ENCODE data around the gene RALGDS. TPM values are rescaled to one million over a fixed set of nuclear protein-coding genes. Genes with fewer than 3 reads are reported as not detected.

The RALGDS gene
- total RNA-seq, 1 experiment from 2014 or later = 24.4 TPM

DNA sequence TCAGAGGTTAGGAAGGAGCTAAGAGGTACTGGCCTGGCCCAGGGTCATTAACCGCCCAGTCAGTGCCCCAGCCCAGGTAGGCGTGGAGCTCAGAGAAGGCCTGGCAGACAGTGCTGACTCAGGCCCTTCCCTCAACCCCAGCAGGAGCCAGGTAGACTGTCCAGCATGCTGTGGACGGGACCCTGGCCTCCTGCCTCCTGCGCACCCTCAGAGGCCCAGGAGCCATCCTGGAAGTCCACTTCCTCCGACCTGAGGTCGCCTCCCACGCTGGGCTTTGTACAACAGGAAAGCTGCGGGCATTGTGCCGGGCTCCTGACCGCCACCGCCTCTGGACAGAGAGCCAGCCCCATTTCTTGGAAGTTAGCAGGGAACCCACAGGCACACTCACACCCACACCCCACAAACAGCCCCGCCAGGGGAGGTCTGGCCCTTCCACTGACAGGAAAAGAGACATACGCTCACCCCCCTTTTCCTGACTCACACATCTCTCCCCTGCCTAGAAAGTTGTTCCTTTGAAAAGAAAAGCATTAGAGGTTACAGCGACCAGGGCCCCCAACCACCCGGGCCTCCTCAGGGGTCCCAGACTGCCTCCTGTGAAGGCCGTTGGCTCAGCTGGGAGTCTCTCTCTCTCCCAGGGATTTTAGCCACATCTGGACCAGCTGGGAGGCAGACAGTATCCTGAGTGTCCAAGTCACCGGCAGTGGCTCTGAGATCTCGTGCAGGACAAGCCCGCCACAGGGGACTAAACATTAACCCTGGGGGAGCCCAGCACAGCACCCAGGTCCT lies 7.7 kb downstream of the RALGDS start:
- Histone ChIP-seq H3K36me3 (replicated peaks; ENCODE audit: control insufficient read depth, insufficient read depth, low read length) (no peaks in the 10 kb centered on the region; the same call in 1 of the 2 replicates), H3K4me3 (ENCODE audit: insufficient read depth, low read depth, low read length) (no peak overlapping the region), H3K27me3 (ENCODE audit: control insufficient read depth, insufficient read depth, low read length) (no peaks in the 10 kb centered on the region)
- no peak for DNase-seq

DNA sequence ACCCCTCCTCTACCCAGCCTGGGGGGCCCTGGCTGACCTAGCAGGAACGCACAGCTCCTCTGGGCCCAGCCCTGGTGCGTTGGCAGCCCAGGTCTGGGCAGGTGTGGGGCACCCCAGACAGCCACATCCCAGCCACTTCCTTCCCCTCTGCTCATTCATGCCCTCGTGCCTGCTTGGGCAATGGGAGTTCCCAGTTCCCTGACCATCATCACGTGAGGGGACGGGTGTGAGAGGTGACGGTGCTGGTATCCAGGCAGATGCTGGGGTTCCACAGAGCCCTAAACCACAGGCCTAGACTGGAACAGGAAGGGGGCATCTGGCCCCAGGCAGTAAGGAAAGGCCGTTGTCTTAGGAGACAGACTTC lies 8.4 kb downstream of the RALGDS start:
- no peaks in the 10 kb centered on the region; the same call in none of the 2 replicates for H3K36me3 ChIP-seq (replicated peaks; ENCODE audit: control insufficient read depth, insufficient read depth, low read length)
- H3K4me3 ChIP-seq (ENCODE audit: insufficient read depth, low read depth, low read length) = no peak overlapping the region
- DNase-seq = no peak
- no peaks in the 10 kb centered on the region for H3K27me3 ChIP-seq (ENCODE audit: control insufficient read depth, insufficient read depth, low read length)

DNA sequence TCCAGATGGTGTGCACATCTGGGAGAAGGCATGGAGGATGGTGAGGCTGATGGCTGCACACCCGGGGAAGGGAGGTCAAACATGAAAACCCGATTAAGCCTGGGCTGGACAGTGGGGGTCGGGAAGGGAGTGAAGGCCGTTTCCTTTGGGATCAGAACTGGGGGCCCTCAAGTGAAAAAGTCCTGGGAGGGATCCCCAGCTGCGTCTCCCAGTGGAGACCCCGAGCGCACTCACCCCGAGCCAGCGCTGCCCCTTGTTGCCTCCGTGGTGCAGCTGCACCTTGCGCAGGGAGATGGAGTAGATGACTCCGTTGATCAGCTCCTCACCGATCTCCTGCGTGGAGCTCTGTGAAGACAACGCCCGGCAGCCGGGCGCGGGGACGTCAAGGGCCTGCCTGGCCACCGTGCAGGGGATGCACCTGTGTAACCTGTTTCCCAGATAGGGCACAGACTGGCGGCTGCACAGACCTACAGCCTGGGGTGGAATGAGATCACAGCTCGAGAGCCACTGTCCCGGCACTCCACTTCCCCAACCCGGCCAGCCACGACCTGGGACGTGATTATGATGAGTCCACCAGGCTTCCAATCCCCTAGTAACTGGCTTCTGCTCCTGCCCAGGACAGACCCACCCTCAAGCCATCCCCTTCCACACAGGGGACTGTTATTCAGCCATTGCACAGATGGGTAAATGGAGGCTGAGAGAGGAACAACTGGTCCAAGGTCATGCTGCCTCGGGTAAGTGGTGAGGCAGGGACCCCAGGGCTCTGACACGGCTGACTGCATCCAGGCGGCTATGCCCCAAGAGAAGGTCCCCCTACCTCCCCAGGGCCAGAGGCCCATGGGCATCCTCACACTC lies 9.0 kb downstream of the RALGDS start:
- Histone ChIP-seq H3K36me3 (replicated peaks; ENCODE audit: control insufficient read depth, insufficient read depth, low read length) (peaks cover 1% of the 10 kb centered on the region), H3K4me3 (ENCODE audit: insufficient read depth, low read depth, low read length) (no peak overlapping the region), H3K27me3 (ENCODE audit: control insufficient read depth, insufficient read depth, low read length) (no peaks in the 10 kb centered on the region)
- no peak for DNase-seq

DNA sequence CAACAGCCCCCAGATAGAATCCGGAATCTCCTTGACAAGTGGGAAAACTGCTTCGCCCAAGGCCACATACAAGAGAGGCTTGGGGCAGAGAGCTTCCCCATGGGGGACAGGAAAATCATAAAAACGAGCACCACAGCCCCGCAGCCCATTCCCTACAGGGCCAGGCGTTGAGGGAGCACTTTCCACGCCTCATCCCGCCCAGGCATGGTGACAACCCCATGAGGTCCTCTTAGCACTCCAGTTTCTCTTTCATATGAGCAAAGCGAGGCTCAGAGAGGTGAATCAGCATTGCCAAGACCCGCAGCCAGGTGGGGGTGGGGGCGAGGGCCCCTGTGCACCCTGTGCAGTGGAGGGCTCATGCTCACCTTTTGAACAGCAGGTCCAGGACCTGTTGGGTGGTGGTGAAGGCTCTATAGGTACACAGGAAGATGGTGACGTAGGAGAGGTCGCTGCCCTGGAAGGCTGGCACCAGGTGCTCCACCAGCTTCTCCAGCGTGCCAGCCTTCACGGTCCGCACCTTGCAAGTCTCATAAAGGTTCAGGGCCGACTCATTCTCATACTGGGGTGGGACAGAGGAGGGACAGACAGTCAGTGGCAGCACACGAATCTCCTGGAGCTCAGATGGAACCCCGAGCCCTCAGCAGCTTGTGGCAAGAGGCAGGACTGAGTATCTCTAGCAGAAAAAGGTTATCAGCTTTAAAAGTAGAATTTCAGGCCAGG lies 10.9 kb downstream of the RALGDS start:
- Histone ChIP-seq H3K27me3 (ENCODE audit: control insufficient read depth, insufficient read depth, low read length) (no peaks in the 10 kb centered on the region), H3K4me3 (ENCODE audit: insufficient read depth, low read depth, low read length) (no peak overlapping the region), H3K36me3 (replicated peaks; ENCODE audit: control insufficient read depth, insufficient read depth, low read length) (peaks cover 1% of the 10 kb centered on the region)
- DNase-seq = peak; percentile 46

DNA sequence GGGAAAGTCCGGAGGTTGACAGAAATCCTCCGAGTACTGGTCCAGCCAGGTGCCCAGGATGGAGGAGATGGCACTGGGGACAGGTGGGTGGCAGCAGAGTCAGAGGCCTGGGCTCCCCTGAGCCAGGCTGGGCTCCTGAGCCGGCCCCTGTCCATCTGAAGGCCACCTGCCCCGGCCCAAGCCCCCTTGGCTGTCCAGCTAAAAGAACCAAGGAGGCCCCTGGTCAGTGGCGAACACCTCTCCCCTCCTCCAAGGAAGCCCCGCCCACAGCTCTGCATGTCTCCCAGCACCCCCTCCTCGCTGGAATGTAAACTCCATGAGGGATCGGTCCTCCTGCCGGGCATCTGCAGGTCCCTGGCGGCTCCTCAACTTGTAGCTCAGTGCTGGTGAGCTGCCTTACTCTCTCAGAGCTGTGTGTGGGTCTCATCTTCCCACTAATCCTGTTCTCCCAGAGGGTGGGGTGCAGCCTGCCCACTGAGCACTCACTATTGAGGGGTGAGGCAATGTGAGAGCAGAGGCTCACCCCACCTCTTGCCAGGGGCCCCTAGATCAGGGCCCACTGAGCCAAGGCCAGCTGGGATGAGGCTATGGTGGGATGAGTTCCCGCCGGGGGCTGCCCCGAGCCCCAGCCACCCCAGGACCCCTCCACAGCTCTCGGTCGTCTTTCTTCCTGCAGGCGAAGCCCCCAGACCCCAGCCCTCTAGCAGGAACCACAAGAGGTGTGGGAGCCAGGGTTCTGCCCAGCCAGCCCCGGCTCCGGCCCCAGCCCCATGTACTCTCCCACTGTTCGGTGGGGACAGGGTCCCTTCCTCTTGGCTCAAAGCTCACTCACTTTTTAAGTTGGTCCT lies 12.0 kb downstream of the RALGDS start:
- H3K27me3 ChIP-seq (ENCODE audit: control insufficient read depth, insufficient read depth, low read length) = no peaks in the 10 kb centered on the region
- no peak overlapping the region for H3K4me3 ChIP-seq (ENCODE audit: insufficient read depth, low read depth, low read length)
- DNase-seq = peak; percentile 83
- H3K36me3 ChIP-seq (replicated peaks; ENCODE audit: control insufficient read depth, insufficient read depth, low read length) = peaks cover 1% of the 10 kb centered on the region

DNA sequence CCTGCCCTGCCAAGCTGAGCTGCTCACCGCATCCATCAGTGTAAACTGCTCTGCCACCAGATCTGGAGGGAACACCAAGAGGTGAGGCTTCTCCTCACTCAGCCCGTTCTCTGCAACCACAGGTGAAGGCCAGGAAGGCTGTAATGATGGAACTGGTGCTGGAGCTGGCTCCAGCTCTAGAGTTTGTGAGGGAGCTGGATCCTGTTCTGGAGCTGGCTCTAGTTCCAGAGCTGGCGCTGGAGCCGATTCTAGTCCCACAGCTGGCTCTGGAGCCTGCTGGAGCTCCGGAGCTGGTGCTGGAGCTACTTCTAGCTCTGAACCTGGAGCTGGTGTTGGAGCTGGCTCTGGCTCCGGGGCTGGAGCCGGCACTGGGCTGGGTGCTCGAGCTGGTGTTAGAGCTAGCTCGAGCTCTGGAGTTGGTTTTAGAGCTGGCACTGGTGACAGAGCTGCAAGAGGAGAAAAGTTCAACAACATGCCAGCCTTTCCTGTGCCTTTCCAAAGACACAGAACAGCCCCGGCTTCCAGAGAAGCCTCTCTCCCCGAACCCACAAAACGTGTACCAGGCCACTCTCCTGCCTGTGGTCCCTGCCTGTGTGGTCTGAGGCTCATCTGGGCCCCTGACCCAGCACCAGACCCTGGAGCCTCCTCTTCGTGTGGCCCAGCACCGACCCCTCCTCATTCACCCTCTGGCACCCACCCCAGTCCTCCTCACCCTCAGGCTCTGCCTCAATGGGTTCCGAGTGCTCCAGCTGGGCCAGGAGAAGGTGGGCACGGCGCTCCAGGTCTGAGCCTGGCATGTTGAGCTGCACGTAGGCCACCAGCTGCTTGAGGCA lies 12.9 kb downstream of the RALGDS start:
- Histone ChIP-seq H3K27me3 (ENCODE audit: control insufficient read depth, insufficient read depth, low read length) (no peaks in the 10 kb centered on the region), H3K4me3 (ENCODE audit: insufficient read depth, low read depth, low read length) (no peak overlapping the region), H3K36me3 (replicated peaks; ENCODE audit: control insufficient read depth, insufficient read depth, low read length) (peaks cover 1% of the 10 kb centered on the region)
- peak; percentile 46 for DNase-seq

DNA sequence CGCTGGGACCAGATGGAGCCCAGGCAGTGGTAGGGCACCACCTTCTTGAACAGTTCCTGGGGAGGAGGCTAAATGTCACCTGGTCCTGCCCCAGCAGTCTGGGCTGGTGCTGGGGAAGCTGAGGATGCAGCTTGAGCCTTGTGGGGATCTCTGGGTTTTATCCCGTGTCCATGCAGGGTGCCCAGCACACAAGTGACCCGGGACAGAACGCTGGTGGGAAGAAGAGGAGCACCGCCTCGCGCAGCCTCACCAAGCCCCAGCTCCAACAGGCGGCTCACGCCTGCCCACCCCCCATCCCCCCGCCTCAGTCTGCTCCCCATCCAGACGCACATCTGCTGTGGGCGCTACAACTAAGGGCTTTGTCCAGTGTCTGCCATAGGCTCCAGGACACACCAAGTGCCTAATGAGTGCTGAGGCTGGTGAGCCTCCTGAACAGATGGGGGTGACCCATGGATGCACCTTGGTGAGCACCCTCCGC lies 13.8 kb downstream of the RALGDS start:
- peak; percentile 36 for DNase-seq
- H3K27me3 ChIP-seq (ENCODE audit: control insufficient read depth, insufficient read depth, low read length) = no peaks in the 10 kb centered on the region
- H3K4me3 ChIP-seq (ENCODE audit: insufficient read depth, low read depth, low read length) = no peak overlapping the region
- H3K36me3 ChIP-seq (replicated peaks; ENCODE audit: control insufficient read depth, insufficient read depth, low read length) = peaks cover 3% of the 10 kb centered on the region

DNA sequence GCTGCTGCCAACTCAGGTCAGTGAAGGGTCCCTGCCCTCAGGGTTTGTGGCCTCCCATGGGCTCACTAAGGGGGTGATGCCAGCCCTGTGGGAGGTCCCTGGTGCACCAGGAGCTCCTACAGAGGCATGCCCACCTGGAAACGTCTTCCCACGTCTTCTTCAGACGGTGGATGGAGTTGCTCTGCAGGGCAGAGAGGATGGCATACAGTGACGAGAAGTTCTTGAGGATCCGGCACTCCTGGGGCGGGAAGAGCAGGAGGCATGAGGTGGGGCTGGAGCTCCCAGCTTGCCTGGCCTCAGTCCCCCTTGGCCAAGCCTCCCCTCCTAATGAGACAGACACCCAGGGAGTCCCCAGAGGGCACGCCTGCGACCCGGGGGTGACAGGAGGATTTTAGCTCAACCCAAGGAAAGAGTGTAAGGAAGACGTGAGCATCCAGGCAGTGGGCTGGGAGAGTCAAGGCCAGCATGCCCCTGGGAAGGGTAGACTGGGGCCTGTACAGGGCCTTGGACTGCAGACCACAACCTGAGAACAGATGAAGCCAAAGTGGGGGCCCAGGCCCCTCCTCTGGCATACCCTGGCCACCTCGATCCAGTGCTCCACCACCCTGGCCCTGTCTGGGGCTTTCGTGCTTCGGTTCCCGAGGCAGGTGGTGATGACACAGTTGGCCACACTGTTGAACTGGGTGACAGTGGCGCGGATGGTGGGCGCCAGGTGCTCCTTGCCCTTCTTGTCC lies 14.4 kb downstream of the RALGDS start:
- H3K4me3 ChIP-seq (ENCODE audit: insufficient read depth, low read depth, low read length) = no peak overlapping the region
- H3K36me3 ChIP-seq (replicated peaks; ENCODE audit: control insufficient read depth, insufficient read depth, low read length) = peaks cover 5% of the 10 kb centered on the region
- no peaks in the 10 kb centered on the region for H3K27me3 ChIP-seq (ENCODE audit: control insufficient read depth, insufficient read depth, low read length)
- DNase-seq = peak; percentile 45

DNA sequence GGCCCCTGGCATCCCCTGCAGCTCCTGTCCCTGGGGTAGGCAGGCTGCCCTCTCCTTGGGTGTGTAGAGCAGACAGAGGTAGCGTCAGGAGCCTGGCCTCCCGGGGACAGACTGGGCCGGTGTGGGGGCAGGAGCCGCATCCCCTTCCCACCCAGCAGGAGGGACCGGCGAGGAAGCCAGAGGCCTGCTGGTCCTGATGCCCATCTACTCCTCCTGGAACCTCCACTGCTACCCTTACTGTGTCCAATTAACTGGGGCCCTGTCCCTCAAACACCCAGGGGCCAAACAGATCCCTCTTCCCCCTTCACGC lies 15.6 kb downstream of the RALGDS start:
- DNase-seq = peak; percentile 83
- Histone ChIP-seq H3K4me3 (ENCODE audit: insufficient read depth, low read depth, low read length) (no peak overlapping the region), H3K36me3 (replicated peaks; ENCODE audit: control insufficient read depth, insufficient read depth, low read length) (peaks cover 10% of the 10 kb centered on the region), H3K27me3 (ENCODE audit: control insufficient read depth, insufficient read depth, low read length) (no peaks in the 10 kb centered on the region)

DNA sequence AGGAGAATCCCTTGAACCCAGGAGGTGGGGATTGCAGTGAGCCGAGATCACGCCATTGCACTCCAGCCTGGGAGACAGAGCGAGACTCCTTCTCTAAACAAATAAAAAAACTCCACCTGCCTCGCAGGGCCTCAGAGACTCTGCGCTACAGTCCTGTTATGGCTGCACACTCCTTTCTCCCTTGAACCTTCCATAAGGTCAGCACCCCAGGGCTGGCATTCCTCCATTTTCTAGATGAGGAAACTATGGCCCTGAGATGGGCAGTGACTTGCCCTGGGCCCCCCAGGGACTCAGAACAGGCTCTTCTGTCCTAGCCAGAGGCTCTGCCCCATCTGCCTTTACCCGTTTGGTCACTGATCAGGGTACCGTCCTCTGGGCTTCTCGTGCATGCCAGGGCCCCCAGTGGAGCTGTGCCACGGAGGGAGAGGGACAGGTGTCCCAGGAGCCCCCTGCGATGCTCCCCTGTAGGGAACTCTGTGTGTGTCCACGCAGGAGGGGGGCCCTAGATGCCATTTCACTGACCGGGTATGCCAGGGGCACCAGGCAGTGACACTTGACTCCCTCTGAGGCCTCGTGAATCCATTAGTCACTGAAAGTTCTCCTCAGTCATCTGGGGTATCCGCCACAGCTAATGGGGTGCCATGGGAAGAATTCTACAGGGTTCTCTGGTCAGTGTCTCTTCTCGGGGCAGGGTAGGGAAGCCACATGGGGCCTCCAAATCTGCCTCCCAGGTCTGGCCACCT lies 16.2 kb downstream of the RALGDS start:
- no peak for DNase-seq
- Histone ChIP-seq H3K27me3 (ENCODE audit: control insufficient read depth, insufficient read depth, low read length) (no peaks in the 10 kb centered on the region), H3K36me3 (replicated peaks; ENCODE audit: control insufficient read depth, insufficient read depth, low read length) (peaks cover 12% of the 10 kb centered on the region), H3K4me3 (ENCODE audit: insufficient read depth, low read depth, low read length) (no peak overlapping the region)

DNA sequence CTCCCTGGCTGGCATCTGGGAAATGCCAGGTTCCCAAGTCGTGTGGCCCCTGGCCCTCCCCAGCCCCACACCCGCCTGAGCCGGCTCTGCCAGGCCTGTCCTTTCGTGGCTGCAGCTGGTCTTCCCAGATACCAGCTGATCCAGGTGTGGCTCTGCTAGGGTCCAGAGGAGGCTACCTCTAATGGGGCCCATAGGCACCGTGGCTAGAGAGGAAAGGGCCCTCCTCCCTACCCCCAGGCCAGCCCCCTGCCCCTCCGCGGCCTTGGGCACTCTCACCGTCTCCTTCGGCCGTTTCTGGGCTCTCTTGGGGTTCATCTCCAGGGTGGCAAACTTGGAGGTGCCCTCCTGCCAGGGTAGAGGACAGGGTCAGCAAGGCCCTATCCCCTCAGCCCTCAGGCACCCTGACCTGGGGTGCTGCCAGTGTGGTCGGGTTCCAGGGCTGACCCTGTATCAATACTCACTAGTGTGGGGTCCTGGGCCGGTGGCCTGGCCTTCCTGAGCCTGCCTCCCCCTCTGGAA lies 17.0 kb downstream of the RALGDS start:
- peaks cover 14% of the 10 kb centered on the region for H3K36me3 ChIP-seq (replicated peaks; ENCODE audit: control insufficient read depth, insufficient read depth, low read length)
- H3K27me3 ChIP-seq (ENCODE audit: control insufficient read depth, insufficient read depth, low read length) = no peaks in the 10 kb centered on the region
- no peak overlapping the region for H3K4me3 ChIP-seq (ENCODE audit: insufficient read depth, low read depth, low read length)
- peak; percentile 54 for DNase-seq
